ENCODE results near the gene IKBIP.
"Not testable (repeated sequence)": the region's sequence is repeated elsewhere in the genome, so short reads cannot be mapped to it uniquely, and the experiment has no call there.

The IKBIP gene

DNA sequence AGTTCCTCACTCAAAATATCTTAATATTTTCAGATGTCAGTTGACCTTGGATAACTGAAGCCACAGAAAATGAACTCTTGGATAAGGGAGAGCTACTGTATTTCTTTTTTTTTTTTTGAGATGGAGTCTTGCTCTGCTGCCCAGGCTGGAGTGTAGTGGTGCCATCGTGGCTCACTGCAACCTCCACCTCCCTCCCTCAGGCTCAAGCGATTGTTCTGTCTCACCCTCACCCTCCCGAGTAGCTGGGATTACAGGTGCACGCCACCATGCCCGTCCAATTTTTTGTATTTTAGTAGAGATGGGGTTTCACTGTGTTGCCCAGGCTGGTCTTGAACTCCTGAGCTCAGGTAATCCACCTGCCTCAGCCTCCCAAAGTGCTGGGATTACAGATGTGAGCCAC is 47.3 kb downstream of the IKBIP start:
- Mint-ChIP-seq H3K4me1 (ENCODE audit: low read depth) (peaks cover 26% of the 10 kb centered on the region), H3K36me3 (ENCODE audit: low read depth) (peaks cover 25% of the 10 kb centered on the region)
- not testable (repeated sequence) for H3K9me3 Mint-ChIP-seq; H3K4me3 Mint-ChIP-seq; H3K27ac Mint-ChIP-seq; H3K27me3 Mint-ChIP-seq (ENCODE audit: low read depth)

DNA sequence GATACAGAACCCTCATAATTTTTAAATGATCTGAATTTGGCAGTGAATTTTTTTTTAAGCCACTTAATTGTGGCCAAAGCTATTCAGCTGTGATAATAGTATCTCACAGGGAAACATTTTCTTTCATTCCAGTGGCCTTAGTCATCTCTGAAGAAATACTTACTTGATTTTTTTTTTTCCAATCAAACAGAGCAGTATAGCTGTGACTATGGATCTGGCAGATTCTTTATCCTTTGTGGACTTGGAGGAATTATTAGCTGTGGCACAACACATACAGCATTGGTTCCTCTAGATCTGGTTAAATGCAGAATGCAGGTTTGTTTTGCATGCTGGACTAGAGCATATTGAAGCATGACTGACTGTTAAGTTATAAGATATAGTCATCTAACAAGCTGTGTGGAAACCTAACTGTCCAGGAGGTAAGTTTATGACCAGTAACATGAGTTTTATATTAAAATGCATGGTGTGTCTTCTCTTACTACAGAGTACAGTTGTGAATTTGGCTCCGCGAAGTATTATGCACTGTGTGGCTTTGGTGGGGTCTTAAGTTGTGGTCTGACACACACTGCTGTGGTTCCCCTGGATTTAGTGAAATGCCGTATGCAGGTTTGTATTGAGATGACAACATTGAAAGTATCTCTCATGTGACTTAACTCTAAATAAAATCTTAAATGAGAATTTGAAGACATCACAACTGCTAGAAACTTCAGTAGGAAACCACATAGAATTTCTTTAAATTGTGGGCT is 49.2 kb downstream of the IKBIP start:
- H3K9me3 Mint-ChIP-seq, result no peaks in the 10 kb centered on the region
- peak overlapping the region; percentile 98 for H3K4me3 Mint-ChIP-seq
- no peaks in the 10 kb centered on the region for H3K27me3 Mint-ChIP-seq (ENCODE audit: low read depth)
- peaks cover 26% of the 10 kb centered on the region for H3K4me1 Mint-ChIP-seq (ENCODE audit: low read depth)
- peaks cover 20% of the 10 kb centered on the region for H3K36me3 Mint-ChIP-seq (ENCODE audit: low read depth)
- H3K27ac Mint-ChIP-seq, result peak overlapping the region; percentile 94

DNA sequence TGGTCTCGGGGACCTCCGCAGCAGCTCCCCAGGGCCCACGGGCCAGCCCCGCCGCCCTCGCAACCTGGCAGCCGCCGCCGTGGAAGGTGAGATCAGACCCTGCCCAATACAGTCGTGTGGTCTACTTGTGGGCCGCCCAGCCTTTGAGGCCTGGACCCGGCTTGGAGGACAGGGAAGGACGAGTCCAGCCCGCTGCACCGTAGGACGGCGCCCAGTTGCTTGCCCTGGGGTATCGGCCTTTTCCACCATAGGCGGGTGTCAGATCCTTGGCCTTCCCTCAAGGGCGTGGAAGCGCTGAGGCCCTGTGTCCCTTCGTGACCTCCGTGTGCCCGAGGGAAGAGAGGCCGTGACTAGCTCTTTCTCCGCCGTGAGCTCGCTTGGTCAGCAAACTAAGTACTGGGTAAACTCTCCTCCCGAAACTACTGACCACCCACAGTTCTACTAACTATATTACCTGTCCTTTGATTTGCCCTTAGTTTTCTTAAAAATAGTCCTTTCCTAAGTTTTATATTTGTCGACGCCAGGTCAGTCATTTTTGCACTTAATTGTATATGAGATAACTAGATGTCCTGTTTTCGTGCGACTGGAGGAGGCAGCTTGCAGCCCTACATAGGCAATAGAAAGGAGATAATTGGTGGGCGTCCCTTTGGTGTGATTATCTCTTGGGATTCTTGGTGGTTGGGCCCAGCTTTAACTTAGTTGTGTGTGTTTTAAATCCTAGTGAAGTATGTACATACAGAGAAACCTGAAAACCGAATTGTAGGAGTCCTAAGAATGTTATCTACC is 50.3 kb downstream of the IKBIP start:
- no peaks in the 10 kb centered on the region for H3K27me3 Mint-ChIP-seq (ENCODE audit: low read depth)
- peaks cover 26% of the 10 kb centered on the region for H3K4me1 Mint-ChIP-seq (ENCODE audit: low read depth)
- H3K4me3 Mint-ChIP-seq, result peak overlapping the region; percentile 98
- H3K9me3 Mint-ChIP-seq, result no peaks in the 10 kb centered on the region
- H3K36me3 Mint-ChIP-seq (ENCODE audit: low read depth), result peaks cover 17% of the 10 kb centered on the region
- H3K27ac Mint-ChIP-seq, result peak overlapping the region; percentile 94

DNA sequence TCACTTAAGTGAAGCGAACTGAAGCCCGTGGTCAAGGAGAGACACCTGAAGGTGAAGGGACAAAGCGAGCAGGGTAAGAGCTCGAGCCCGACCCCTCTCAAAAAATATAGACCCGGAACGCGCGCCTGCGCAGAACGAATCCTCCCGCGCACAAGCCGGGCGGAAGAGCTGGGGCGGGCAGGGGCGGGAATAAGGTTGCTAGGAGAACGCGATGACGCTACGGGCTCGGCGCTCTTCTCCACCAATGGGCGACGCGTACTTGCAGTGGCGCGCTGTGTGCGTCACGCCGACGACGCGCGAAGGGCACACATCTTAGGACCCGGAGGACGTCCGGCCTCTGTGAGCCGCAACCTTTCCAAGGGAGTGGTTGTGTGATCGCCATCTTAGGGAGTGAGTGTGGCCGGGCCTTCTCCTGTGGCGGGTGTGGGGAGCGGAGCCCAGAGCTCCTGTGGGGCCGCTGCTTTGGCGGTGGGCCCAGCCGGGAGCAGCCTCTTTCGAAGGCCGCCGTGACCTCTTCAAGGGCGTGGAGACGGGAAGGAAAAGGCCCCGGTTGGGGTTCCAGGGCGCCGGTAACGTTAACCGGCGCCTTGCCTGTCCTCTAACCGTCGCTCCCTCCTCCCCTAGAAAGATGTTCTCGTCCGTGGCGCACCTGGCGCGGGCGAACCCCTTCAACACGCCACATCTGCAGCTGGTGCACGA is 51.1 kb downstream of the IKBIP start, which contains the start of gene SLC25A3:
TSS of gene SLC25A3 (plus strand) at position 336 of the 699 bp plus-strand sequence. CDS start at position 629, 293 bp downstream.
- Mint-ChIP-seq H3K4me3 (peak within 1 kb of the TSS; percentile 98), H3K4me1 (ENCODE audit: low read depth) (peaks cover 26% of the 10 kb centered on the region), H3K27ac (peak within 1 kb of the TSS; percentile 94), H3K27me3 (ENCODE audit: low read depth) (no peaks in the 10 kb centered on the region), H3K9me3 (no peaks in the 10 kb centered on the region), H3K36me3 (ENCODE audit: low read depth) (peaks cover 17% of the 10 kb centered on the region)

DNA sequence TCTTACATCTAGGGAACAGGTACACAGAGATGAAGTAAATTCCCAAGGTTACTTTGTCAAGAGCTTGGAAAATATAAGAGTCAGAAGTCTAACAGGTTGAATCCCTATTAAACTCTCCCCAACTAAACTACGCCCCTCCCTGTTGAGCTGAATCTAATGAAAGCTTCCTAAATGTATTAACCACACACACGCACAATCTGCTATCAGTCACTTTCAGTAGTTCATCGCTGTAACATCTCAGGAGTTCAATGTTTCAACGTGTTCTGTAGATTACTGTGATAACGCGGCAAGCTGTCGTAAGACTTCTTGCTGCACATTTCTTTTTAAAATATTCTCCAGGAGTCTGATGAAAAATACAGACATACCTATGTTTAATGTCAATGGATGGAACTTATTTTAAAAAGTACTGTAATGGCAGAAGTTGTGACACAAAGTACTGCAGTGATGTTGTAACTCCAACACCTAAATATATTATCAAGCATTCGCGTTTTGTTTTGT is 51.7 kb downstream of the IKBIP start:
- Mint-ChIP-seq H3K36me3 (ENCODE audit: low read depth) (peaks cover 13% of the 10 kb centered on the region), H3K9me3 (no peaks in the 10 kb centered on the region), H3K27me3 (ENCODE audit: low read depth) (no peaks in the 10 kb centered on the region), H3K27ac (peak overlapping the region; percentile 94), H3K4me1 (ENCODE audit: low read depth) (peaks cover 26% of the 10 kb centered on the region), H3K4me3 (peak overlapping the region; percentile 98)

DNA sequence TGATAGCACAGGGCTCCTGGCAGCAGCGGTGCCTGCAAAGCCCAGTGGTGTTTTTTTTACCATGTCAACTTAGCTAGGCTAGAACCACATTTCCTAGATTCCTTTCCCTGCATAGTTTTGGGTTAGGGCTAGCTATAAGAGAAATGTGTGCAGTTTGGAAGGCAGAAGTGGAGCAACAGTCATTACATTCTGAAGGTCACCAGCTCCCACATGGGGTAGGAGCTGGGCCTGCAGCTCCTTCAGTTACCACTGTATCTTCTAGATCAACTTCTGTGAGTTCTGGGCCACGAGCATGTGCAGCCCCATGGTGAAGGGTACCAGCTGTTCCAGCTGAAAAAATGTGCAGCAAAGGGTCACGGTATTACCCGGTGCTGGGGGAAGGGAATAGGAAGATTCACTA is 53.4 kb downstream of the IKBIP start:
- peaks cover 13% of the 10 kb centered on the region for H3K36me3 Mint-ChIP-seq (ENCODE audit: low read depth)
- no peaks in the 10 kb centered on the region for H3K27me3 Mint-ChIP-seq (ENCODE audit: low read depth)
- H3K9me3 Mint-ChIP-seq, result no peaks in the 10 kb centered on the region
- peak overlapping the region; percentile 45 for H3K4me3 Mint-ChIP-seq
- H3K4me1 Mint-ChIP-seq (ENCODE audit: low read depth), result peaks cover 20% of the 10 kb centered on the region
- peak overlapping the region; percentile 52 for H3K27ac Mint-ChIP-seq

DNA sequence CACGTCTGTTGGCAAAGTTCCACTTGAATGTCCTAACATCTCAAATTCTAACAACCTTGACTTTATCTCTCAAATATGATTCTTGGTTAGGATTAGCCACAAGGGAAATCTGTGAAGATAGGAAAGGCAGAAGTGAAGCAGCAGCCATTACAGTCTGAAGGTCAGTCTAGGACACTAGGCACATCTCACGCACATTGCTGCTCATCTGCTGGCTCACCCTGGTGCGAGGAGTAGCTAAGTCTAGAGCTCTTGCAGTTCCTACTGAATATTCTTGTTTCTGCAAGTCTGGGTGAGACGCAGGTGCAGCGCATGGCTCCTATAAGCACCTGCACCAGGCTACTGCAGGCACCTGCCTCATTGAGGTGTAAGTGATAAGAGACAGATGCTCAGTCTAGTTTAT is 57.5 kb downstream of the IKBIP start:
- H3K9me3 Mint-ChIP-seq, result no peaks in the 10 kb centered on the region
- no peak overlapping the region for H3K27ac Mint-ChIP-seq
- H3K27me3 Mint-ChIP-seq (ENCODE audit: low read depth), result peaks cover 5% of the 10 kb centered on the region

DNA sequence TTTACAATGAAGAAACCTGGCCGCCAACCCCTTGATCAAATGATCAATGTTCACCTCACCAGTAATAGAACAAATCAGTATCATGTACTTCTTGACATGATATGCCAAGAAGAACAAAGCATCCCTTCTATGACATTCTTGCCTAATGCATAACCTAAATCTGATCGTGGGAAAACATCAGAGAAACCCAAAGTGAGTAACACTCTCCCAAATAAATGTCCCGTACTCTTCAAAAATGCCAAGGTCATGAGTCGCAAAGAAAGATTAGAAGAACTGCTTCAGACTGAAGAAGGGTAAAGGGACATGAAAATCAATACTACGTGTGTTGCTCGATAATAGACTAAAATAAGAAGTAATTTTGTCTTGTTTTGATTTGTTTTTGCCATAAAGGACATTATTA is 62.5 kb downstream of the IKBIP start:
- peaks cover 14% of the 10 kb centered on the region for H3K27me3 Mint-ChIP-seq (ENCODE audit: low read depth)
- H3K9me3 Mint-ChIP-seq, result no peaks in the 10 kb centered on the region
- no peaks in the 10 kb centered on the region for H3K4me1 Mint-ChIP-seq (ENCODE audit: low read depth)
- no peaks in the 10 kb centered on the region for H3K36me3 Mint-ChIP-seq (ENCODE audit: low read depth)
- no peak overlapping the region for H3K4me3 Mint-ChIP-seq
- no peak overlapping the region for H3K27ac Mint-ChIP-seq

More for the DNA sequence above, 57.5 kb downstream of the IKBIP start:
- no peaks in the 10 kb centered on the region for H3K4me1 Mint-ChIP-seq (ENCODE audit: low read depth)
- H3K4me3 Mint-ChIP-seq, result no peak overlapping the region
- H3K36me3 Mint-ChIP-seq (ENCODE audit: low read depth), result no peaks in the 10 kb centered on the region

DNA sequence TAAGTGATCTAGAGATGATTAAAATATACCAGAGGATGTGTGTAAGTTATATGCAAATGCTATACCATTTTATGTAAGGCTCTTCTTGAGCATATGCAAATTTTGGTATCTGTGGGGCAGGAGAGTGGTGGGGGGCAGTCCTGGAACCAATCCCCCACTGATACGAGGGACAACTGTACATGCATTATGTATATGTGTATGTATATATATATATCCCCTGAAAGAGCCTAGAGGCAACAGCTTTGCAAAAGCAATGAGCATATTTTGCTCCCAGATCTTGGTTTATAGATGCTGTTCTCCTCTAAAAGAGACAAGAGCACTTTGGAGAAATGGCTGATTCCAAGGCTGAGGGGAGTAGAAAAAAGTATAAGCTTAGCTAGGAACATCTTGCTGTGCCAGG is 63.5 kb downstream of the IKBIP start:
- Mint-ChIP-seq H3K4me1 (ENCODE audit: low read depth) (no peaks in the 10 kb centered on the region), H3K27ac (no peak overlapping the region), H3K27me3 (ENCODE audit: low read depth) (peaks cover 14% of the 10 kb centered on the region), H3K36me3 (ENCODE audit: low read depth) (no peaks in the 10 kb centered on the region), H3K9me3 (peaks cover 3% of the 10 kb centered on the region), H3K4me3 (no peak overlapping the region)

DNA sequence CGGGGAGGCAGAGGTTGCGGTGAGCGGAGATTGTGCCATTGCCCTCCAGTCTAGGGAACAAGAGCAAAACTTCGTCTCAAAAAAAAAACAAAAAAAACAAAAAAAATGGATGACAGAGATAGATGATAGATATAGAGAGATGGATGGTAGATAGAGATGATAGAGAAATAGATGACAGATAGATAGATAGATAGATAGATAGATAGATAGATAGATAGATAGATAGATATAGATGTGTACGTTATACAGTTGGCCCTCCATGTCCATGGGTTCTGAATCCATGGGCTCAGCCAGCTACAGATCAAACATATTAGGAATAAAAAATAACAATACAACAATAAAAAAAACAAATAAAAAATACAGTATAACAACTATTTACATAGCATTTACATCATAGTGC is 63.9 kb downstream of the IKBIP start:
- Mint-ChIP-seq H3K4me1 (ENCODE audit: low read depth) (no peaks in the 10 kb centered on the region), H3K27me3 (ENCODE audit: low read depth) (peaks cover 14% of the 10 kb centered on the region), H3K9me3 (peaks cover 3% of the 10 kb centered on the region), H3K4me3 (no peak overlapping the region), H3K36me3 (ENCODE audit: low read depth) (no peaks in the 10 kb centered on the region), H3K27ac (no peak overlapping the region)

DNA sequence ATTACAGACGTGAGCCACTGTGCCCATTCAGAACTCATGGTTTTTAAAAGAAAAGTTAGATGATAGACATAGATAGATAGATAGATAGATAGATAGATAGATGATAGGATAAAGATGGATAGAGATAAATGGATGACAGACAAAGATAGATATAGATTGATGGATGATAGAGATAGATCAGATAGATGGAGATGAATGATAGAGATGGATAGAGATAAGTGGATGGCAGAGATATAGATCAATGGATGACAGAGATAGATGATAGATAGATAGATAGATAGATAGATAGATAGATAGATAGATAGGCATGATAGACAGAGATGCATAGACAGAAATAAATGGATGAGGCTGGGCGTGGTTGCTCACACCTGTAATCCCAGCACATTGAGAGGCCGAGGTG is 64.8 kb downstream of the IKBIP start:
- Mint-ChIP-seq H3K36me3 (ENCODE audit: low read depth) (no peaks in the 10 kb centered on the region), H3K27me3 (ENCODE audit: low read depth) (peaks cover 14% of the 10 kb centered on the region), H3K27ac (no peak overlapping the region), H3K4me1 (ENCODE audit: low read depth) (no peaks in the 10 kb centered on the region), H3K9me3 (peaks cover 3% of the 10 kb centered on the region), H3K4me3 (no peak overlapping the region)

DNA sequence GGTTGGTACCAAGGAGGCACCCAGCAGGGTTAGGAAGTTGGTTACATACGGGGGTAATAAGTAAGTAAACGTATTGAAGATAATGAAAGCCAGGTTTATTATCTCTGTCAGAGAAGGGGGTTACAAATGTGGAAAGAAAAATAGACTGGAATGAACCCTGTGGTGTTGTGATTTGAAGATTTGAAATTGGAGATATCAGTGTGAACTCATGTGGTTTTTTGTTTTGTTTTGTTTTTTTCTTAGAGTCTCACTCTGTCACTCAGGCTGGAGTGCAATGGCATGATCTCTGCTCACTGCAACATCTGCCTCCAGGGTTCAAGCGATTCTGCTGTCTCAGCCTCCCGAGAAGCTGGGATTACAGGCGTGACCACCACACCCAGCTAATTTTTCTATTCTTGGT is 65.2 kb downstream of the IKBIP start:
- Mint-ChIP-seq H3K36me3 (ENCODE audit: low read depth) (no peaks in the 10 kb centered on the region), H3K27me3 (ENCODE audit: low read depth) (peaks cover 14% of the 10 kb centered on the region), H3K9me3 (peaks cover 3% of the 10 kb centered on the region), H3K4me1 (ENCODE audit: low read depth) (no peaks in the 10 kb centered on the region), H3K4me3 (no peak overlapping the region), H3K27ac (no peak overlapping the region)

DNA sequence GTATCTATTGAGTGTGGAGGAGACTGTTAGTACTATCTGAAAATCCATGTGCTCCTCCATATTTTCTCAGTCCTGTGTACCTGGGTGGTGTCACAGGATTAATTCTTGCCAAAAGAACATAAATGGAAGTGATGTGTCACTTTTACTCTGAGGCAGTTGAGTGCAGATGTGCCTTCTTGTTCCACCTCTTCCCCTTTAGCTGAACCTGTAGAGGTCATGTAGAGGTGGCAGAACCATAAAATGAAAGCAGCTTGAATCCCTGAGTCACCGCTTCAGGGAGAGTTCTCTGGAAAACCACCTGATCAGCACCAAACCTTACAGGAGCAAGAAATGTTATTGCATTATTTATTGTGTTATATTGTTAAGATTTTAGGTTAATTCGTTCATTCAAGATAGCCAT is 65.8 kb downstream of the IKBIP start:
- Mint-ChIP-seq H3K36me3 (ENCODE audit: low read depth) (no peaks in the 10 kb centered on the region), H3K27ac (no peak overlapping the region), H3K4me3 (no peak overlapping the region), H3K9me3 (peaks cover 3% of the 10 kb centered on the region), H3K27me3 (ENCODE audit: low read depth) (peaks cover 14% of the 10 kb centered on the region), H3K4me1 (ENCODE audit: low read depth) (no peaks in the 10 kb centered on the region)

DNA sequence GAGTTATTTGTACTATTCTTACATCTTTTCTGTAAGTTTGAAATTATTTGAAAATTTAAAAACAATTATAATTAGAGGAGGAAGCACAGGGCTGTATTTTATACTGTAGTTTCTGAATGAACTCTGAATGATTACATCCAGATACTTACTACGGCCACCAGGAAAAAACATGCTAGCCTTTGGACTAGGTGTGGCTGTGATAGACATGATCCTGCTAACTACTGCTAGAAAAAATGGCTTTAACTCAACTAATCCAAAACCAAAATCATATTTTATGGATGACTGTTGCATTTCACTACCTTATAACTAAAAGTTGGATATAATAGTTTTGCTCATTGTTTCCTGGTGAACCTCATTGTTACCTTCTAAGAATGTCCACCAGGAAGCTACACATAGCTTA is 66.2 kb downstream of the IKBIP start:
- H3K27ac Mint-ChIP-seq, result no peak overlapping the region
- H3K9me3 Mint-ChIP-seq, result peaks cover 3% of the 10 kb centered on the region
- H3K27me3 Mint-ChIP-seq (ENCODE audit: low read depth), result peaks cover 14% of the 10 kb centered on the region
- no peak overlapping the region for H3K4me3 Mint-ChIP-seq
- H3K36me3 Mint-ChIP-seq (ENCODE audit: low read depth), result no peaks in the 10 kb centered on the region
- no peaks in the 10 kb centered on the region for H3K4me1 Mint-ChIP-seq (ENCODE audit: low read depth)

Measured in T-helper 1 cell treated with Interleukin-12 subunit alpha and Interleukin-12 subunit beta and Interleukin-4 antibody, amounts not matched to agents 30 μg/mL and 1 μg/mL, for 36 hours (primary cell).